LNCaP clone FGC (cell line): Measurements from ENCODE around the gene LTBP2.

Source experiments
- DNase-seq: peaks from one replicate; pipeline ENCODE4 v3.0.0-alpha.2; 2011; ENCODE audit warnings: low read depth
- H3K4me3 ChIP-seq: 2 replicates; pipeline ENCODE4 v1.5.1; 2011; ENCODE audit warnings: mild to moderate bottlenecking, low read depth, low read length, control low read depth
- CTCF ChIP-seq: IDR thresholded peaks from 2 replicates; pipeline ENCODE4 v1.5.1; 2012; ENCODE audit warnings: mild to moderate bottlenecking; ENCODE audit not compliant: control insufficient read depth, insufficient read depth; ENCODE audit errors: extremely low read depth

LTBP2 gene

GRCh38 chr14:74546416-74546815, 65.6 kb downstream of the LTBP2 start:
- no peak for DNase-seq
- H3K4me3 ChIP-seq: no peak overlapping the region
- no peak for TF ChIP-seq CTCF

DNA sequence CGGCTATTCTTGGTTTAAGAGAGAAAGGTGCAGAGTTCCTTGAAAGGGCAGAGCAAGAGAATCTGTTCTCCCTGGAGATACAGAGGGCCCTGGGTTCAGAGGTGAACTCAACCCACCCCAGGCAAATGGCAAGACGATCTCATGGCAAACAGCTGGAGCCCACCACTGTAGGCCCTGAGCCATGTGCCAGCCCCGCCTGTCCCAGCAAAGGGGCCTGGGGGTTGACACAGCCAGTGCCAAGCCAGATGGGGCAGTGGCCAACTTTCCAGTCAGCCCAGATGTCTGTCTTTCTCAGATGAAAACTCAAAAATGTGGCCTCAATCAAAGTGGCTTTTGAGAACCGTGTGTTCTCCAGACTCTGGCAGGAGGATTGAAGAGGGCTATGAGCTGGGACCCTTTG, 66.7 kb downstream of the LTBP2 start:
- no peak for TF ChIP-seq CTCF
- no peak for DNase-seq
- H3K4me3 ChIP-seq: no peak overlapping the region

- no peak for TF ChIP-seq CTCF
- no peak overlapping the region for H3K4me3 ChIP-seq
- no peak for DNase-seq
Observed at GRCh38 chr14:74543771-74544438, 68.1 kb downstream of the LTBP2 start.

DNA sequence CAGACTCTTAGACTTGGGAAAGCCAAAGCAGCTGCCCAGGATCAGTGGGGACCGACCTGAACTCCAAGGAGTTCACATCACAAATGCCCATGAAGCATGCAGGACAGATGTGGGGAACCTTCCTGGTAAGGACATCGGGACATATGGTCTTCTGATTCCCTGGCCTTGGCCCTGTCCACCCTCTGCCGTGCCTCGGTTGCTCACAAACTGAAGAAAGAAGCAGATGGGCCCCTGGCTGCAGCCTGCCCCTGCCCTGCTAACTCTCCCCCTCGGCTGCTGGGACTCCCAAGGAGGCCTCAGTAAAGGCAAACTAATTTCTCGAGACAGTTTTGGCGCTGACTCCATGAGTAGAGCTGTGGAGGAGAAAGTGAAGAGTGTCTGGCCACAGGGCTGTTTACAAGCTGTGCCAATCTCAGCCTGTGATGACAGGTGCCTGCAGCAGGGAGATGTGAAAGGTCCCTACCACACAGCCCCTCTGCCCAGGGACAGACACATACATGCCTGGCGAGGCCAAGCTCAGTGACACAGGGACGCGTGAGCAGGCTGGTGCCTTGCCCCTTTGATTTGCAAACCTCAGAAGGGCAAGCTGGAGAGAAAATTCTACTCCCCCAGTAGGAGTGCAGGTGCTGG, 69.9 kb downstream of the LTBP2 start:
- no peak for TF ChIP-seq CTCF

DNA sequence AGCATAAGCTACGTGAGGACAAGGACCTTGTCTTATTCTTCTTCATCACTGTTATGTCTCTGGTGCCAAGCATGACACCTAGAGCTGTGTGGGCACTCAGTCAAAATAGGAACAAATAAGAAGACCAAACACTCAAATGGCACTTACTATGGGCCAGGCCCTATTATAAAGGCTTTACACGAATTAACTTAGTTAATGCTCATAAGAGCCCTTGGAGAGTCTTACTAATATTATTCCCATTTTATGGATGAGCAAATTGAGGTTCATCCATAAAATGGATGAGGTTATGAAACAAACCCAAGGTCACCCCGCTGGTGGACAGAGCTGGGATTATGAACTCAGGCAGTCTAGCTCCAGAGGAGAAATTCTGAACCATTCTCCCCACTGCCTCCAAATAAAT, 70.8 kb downstream of the LTBP2 start:
- H3K4me3 ChIP-seq: no peak overlapping the region
- no peak for TF ChIP-seq CTCF
- no peak for DNase-seq

More for the DNA sequence above, 69.9 kb downstream of the LTBP2 start:
- no peak overlapping the region for H3K4me3 ChIP-seq
- DNase-seq: no peak

GRCh38 chr14:74539503-74539902, 72.5 kb downstream of the LTBP2 start:
- no peak for DNase-seq
- no peak overlapping the region for H3K4me3 ChIP-seq
- no peak for TF ChIP-seq CTCF
